Measurements from ENCODE around the gene ZSWIM6.

The ZSWIM6 gene

DNA sequence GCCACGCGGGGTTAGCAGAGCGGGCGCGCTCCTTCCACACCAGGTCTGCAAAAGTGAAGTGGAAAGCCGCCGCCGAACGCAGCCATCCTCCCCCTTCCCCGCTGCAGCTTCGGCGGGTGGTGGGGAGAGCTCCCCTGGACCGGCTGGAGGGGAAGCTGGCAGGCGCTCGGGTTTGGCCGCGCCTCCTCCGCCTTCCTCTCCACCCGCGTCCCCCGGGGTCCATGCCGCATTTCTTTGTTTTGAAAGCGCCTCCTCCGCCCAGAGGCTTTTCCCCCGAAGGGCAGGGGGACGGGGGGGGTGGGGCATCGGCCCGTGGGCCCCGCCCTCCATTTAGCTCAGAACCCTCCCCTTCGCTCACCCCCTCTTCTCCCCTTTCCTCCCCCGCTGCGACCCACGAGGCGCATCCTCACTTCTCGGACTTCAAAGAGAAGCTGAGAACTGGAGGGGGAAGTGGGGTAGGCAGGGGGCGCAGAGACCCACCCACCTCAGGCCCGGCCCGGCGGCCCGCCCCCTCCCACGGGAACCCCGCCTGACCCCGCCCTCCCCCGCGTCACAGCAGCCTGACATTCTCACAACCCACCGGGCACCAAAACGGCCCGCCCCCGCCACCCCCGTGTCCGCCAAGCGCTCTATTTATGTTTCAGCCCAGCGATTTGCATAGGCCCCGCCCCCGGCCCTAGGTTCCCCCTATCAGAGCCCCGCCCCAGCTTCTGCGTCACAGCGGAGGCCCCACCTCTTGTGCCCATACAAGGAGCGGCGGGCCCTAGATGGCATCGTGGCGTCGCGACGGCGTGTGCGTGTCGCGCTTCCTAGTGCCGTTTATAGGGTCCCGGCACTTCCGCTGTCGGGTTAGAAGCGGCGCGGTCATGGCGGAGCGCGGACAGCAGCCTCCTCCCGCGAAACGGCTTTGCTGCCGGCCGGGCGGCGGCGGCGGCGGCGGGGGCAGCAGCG, at the start of gene ZSWIM6:
Gene ZSWIM6 (plus strand): TSS at position 852 of the 951 bp plus-strand sequence. CDS start 15 bp downstream, at position 867.
- DNase-seq: peak; percentile 99

DNA sequence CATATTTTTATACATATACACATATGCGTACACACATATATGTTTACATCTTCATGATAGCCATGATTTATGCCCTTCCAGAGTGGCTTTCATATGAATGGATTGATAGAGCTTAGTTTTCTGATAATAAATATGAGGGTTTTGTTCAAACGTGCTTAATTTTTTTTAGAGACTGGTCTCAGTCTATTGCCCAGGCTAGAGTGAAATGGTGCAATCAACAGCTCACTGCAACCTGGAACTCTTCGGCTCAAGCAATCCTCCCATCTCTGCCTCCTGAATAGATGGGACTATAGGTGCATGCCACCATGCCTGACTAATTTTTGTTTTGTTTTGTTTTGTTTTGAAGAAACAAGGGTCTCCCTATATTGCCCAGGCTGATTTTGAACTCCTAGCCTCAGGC, 48.6 kb upstream of the ZSWIM6 start:
- no peak for DNase-seq

DNA sequence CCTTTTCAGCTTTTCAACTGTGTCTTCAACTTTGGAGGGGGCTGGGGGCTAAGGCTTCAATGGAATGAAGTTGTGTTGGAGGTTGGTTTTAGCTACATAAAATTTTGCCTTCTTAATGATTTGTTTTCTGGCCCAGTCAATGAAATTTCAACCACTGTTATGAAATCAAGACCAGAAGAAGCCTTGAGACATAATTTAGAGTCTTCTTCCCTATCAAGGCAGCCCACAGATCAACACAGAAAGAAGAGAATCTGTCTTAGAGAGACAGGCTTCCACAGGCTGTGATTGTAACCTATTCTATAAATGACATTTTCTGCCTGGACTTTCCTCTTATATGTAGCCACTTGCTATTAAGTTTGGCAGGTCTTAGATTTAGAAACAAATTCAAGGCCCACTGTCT, 46.5 kb upstream of the ZSWIM6 start:
- no peak for DNase-seq

DNA sequence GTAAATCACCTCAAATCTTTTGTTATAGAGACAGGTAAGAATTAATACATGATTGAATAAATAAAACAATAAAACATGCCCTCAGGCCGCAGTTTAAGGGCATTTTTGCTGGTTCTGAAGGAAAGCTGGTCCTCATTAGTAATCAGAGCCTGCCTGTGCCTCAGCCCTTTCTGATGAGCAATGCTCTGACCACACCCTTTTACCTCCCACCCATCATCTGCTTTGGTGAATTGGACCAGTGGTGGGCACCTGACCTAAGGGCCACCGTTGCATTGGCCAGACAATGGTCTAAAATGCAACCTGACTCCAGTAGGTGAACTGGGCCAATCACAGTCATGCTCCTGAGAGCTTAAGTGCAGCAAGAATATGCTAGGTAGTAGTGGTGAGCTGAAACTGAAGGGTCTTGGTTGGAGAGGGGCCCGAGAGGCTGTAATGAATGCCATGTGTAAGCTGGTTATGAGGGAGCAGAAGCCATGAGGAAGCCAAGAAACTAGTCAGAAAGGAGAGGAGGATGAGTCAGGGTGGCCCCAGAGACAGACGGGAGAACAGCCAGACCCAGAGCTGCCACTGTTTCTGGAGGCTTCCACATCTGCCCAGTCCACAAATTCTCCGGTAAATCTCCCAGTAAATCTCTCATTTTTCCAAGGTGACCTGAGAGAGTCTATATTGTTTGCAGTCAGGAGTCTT, 45.5 kb upstream of the ZSWIM6 start:
- DNase-seq: no peak

DNA sequence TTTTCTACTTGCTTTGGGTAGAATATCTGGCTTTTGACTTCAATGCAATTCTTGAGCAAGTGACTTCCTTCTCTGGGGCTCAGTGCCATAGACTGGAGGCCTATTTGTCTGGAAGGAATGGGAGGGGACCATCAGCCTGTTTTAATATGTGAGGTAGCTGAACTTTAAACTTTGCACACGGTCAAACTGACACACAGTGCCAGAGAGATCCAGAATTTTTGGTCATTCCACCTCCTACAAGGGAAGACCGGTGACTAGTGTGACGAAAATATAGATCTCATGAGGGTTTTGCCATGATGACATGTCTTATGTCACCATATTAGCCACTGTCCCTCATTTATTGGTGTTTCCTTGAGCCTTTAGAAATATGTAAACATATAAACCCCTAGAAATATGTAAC, 44.6 kb upstream of the ZSWIM6 start:
- DNase-seq: no peak

DNA sequence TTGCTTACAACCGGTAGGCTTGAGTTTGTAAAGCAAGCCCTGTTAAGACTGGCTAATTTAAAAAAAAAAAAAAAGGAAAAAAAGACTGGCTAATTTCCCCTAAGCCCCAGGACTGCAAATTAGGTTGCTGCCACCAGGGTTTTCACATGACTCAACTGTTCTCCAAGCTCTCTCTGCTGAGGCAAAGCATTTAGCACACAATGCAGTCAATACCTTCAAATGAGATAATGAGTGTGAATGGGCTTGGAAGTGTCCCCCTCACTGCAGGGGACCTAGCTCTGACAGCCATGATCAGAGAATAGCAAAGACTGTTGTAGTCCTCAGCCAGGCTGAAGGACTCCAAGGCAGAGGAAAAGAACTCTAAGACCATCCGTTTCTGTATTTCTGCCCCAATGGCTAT, 42.8 kb upstream of the ZSWIM6 start:
- no peak for DNase-seq

DNA sequence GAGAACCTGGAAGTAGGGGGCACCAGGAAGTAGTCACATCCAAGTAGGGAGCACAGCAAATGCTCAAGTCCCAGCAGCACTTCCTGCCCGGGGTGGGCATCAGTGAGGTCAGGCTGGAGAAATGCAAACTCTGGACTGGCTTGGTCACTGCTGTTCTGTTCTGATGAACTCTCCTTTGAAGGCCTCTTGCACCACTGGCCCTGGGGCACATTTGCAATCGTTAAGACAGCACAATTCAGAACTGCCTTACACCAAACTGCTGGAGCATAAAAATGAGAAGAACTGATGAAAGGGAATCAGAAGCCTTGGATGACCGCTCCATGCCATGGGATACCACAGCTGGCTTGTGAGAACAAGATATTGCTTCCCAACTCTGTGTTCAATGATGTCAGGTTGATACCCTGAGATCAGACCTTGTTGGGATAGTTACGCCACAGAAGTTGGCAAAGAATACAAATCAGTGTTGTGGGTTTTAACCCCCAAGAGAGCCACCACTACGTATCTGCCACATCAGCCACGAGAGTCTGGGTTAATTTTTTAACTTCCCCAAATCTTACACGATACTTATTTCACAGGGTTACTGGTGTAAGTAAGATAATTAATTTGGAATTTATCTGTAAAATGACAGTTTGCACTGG, 42.3 kb upstream of the ZSWIM6 start:
- no peak for DNase-seq

DNA sequence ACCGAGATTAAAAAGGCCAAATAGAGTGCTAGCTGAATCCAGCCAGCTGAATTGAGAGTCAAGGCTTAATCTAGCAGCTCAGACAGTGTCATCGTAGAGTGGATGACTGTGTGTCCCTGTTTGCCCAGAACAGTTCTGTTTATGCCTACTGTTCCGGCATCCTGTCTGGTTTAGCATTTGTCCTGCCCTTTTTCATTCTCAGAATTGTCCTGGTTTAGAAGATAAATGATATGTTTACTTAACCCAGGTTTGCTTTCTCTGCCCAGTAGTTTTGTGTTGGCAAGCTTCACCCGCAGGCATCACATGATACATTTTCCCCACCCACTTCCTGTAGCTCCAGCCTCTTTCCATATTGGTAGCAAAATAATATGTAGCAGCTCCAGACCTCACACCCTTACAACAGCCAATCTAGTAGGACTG, 41.3 kb upstream of the ZSWIM6 start:
- DNase-seq: no peak

DNA sequence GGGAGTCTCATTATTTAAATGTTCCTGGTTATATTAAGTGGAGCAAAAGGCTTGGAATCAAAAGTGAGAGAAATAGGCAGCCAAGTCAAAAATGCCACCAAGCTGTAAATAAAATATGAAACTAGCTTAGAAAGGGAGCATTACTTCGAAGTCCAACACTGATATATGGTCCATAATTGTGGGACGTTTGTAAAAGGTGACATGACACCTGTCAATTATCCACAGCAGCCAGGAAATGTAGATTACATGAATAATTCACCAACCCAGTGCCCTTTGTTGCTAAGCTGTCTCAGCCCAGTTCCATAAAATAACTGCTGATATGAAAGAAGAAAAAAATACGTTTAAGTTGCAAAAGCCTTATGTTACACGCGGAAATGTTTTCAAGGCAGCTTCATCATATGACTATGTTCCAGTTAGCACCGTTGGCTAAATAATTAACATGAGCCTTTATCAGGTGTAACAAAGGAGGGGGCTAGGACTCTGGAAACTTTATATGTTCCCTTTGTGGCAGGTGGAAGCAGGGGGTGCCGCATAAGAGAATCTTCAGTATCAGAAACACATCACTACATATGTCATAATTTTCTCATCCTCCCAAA, 39.9 kb upstream of the ZSWIM6 start:
- DNase-seq: no peak

DNA sequence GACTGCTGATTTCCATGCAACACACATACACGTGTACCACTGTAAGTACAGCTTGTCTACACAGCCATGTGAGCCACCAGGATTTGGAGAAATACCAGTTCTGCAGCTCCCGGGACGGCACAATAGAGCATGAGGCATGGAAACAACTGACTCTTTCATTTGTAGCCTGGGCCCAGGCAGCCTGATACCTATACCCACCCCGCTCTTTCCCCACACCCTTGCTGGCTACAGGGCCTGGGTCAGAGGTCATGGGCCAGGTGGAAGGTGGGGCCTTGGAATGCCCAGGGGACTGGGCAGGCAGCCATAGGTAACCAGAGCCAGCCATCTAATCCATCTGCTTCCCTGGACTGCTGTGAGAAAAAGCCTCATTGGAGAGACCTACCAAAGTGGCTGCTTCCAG, 39.0 kb upstream of the ZSWIM6 start:
- DNase-seq: no peak

DNA sequence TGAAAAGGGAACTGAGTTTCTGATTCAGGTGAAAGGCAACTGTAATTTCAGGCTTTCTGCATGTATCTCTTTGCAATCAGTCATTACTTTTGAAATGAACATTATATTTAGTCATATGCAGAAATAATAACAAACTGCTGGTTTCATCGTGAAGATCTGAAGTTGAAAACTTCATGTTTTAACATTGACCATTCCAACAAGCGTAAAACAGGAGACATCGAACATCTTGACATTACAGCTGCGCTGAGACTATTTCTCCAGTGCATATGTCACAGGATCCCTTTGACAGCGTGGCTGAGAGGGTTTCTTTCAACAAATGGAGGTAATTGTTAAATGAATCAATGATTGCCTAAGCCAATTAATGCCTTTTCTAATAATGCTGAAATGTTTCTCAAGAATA, 38.2 kb upstream of the ZSWIM6 start:
- no peak for DNase-seq

DNA sequence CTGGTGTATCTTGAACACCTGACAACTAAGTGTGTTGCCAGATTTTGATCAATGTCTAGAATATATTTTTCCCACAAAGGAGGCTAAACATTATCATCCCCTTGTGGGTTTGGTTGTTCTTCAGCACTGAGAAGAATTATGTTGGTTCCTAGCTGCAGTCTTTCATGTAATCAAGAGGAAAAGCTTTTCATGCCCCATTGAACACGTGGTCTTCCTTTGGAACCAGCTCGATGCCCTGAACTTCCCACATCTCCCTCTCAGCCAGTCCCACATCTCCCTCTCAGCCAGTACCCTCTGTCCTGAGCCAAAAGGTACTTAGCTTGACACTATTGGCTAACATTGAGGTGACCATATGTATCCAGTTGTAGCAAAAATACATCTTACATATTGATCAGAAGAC, 36.7 kb upstream of the ZSWIM6 start:
- DNase-seq: no peak

DNA sequence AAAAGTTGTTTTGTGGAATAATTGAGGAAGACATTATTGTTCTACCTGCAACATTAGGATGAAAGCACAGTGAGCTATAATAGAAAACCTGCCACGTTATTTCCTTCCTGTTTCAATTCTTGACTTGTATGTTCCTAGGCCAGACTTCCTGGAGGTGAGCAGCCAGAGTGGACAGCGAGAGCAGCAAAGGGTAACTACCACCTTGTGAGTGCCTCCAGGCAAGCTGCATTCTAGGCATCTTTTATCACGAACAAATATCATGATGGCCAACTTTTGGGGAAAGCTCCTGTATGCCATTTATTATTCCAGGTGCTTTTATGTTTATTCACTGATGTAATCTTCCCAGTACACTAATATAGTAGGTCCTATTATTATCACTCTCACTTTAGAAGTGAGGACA, 34.0 kb upstream of the ZSWIM6 start:
- DNase-seq: no peak

DNA sequence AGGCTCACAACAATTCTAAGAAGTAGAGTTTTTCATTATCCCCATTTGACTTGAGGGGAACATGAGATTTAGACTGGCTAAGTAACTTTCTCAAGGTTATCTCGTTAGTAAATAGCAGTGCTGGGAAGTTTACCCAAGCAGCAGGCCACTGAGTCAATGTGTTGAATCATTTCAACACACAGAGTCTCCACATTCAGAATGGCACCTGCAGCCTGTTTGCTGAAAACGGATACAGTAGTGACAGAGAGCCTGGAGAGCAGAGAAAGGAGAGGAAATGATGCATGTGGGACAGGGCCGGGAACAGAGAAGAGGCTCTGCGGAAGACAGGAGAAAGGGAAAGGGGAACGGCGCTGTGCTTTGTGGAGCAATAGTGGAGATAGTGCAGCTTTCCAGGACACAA, 33.5 kb upstream of the ZSWIM6 start:
- no peak for DNase-seq

DNA sequence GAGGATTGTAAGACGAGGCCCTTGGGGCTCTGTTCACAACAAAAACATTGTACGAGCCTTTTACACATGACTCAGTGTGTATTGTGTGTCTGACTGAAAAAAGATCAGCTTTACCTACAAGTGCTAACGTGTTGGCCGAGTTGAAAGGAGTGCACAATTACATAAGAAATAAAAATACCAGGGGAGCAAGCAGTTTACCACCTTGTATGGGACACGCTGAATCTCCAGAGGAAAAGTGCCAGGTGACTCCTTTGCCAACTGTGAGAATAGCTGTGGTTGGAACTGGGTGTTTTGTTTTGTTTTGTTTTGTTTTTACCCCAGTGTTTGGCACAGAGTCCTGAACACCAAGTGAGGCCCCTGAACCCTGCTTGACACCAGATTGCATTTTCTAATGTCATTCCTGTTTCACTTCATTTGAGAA, 32.8 kb upstream of the ZSWIM6 start:
- no peak for DNase-seq

DNA sequence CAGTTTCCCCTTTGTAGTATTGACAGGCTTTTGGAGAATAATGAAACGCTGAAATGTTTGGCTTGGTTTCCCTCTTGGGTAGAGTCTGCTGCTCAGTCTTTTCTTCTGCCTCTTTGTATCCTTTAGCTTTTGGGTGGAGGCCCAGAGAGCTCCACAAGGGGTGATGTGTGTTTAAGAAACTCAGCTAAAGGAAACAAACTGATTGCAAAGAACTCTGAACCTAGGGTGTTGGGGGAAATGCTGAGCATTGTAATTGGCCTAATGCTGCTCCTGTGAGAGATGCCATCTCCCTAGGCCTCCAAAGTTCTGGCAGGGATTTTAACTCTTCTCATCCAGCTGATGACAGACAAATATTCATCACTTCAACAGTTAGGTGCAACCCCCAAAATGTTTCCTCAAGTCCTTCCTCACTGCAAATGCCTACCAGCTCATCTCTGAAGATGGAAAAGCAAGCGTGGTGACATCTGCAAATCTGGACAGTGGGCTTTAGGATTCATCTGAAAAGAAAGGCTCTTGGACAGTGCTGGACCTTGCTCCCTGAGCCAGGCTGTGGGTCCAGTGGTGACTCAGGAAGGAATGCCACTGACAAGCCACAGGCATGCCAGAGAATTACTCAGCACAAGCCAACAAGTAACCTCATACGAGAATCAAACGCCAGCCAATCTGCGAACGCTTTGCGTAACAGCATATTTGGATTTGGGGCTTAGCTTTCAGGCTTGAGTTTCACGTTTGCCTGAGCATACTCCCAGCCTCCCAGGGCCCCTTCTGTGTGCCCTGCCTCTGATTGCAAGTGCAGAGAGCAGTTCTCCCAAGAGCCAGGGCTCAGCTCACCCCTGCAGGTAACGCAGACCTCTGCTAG, 30.5 kb upstream of the ZSWIM6 start:
- no peak for DNase-seq

DNA sequence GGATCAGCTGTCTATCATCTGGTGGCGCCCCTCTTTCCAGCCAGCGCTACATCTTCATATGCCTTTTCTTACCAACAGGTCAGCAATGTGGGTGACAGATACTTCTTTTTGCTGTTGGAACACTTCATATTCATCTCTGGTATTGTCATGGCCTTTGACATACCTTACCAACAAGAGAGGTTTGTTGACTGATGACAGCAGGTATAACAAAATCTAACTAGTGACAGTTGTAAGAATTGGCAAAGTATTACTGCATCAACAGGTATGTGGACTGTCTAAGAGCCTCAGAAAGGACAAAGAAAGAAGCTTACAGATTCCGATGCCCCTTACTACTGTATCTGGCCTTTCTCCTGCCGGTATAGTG, 29.9 kb upstream of the ZSWIM6 start:
- DNase-seq: no peak

DNA sequence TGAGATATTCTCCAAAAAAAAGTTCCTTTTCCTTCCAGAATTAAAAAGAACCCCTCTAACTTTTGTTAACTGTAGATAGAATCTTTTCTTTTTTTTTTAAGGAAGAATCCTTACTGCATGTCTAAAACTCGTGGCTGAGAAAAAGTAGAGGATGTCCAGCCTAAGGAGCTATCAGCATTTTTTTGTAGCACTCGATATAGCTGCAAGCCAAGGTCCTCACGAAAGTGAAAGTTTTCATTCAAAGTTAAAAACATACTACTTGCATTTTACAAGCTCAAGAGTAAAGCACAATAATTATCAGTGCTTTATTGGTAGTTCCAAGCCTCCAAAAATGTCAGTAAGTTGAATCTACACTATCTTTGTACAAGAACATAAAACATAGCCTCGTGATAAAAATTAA, 28.7 kb upstream of the ZSWIM6 start:
- DNase-seq: no peak

DNA sequence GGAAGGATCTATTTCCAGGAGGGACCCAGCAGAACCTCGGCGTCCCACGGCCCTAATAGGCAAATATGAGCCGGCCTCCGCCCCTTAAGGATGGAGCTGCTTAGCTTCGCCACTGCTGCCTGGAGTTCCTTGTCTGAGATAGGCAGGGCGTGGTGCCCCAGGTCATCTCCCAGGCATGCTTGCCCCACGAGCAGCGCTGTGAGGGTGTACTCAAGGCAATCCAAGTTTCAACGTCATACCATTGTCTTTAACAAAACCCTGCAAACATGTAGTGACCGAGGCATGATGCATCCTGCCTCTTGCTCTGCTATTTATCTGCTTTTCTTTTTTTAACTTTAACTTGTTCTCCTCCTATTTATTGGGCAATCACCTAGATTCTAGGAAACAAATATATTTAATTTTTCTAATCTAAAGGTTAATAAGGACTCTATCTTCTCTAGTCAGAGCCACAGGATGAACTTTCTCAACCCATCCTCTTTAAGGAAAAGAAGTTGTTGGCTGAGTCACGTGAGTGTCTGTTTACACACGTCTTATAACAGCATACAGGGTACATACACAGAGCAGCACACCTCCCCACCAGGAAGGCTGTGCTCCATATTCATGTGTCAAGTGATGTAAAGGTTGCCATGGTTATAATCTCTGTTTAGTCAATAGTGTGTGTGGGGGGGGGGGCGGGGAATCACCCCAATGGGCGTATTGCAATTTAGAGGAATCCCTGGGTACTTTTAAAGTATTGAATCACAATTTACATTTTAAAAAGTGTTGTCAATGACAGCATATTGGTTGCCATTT, 27.3 kb upstream of the ZSWIM6 start:
- DNase-seq: no peak

DNA sequence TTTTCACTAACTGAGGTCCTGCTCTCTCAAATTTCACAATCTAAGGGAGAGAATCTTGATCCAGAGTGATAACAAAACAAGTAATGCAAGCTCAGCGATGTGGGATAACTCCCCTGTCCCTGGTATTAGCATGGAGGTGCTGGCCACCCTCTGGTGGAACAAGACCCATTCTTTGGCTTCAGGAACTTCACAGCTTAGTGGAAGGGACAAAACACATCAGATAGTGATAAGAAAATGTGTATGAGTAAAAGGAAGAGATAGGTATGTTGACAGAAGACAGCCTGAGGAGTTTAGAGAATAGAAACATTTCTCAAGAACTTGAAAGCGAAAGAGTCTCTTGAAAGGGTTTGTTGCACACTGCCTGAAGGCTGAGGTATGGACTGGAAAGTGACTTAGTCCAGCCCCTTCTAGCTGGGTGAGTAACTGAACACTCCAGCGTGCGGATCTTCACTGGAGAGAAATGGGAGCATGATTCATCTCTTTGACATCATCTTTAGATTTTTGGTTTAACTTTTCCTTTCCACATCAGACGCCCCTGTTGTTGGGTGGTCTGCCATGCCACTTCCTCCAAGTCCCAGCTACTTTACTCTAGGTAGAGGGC, 25.4 kb upstream of the ZSWIM6 start:
- DNase-seq: no peak

DNA sequence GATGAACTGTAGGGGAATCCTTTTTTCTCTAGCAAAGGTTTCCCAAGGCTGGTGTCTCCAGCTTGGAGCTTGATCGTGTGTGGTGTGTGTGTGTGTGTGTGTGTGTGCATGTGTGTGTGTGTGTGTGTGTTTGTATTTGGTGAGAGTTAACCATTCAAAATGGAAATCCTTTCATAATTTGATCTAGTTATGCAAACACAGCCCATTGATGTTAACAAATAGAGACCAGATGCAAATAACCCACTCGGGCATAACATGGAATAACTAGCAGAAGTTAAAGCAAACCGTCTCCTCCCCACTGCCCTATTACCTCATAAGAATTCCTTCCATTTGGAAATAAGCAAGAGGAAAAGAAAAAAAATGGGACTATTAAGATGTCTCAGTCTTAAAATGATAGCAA, 24.9 kb upstream of the ZSWIM6 start:
- no peak for DNase-seq

All from GDM1 (cell line).